ENCODE measurements around the gene FFAR4.

Gene FFAR4

GRCh38 chr10:93554760-93555432 lies 11.6 kb upstream of the FFAR4 start:
- FAIRE-seq (peak; percentile 75), DNase-seq (ENCODE audit: insufficient read length, low spot score) (peak; percentile 77)
- TF ChIP-seq POLR2A (IDR thresholded peaks at IDR 0.05; ENCODE audit: low read depth, low read length) = no peak

GRCh38 chr10:93559490-93559889 lies 7.0 kb upstream of the FFAR4 start:
- FAIRE-seq (no peak), DNase-seq (ENCODE audit: insufficient read length, low spot score) (no peak)
- TF ChIP-seq POLR2A (IDR thresholded peaks at IDR 0.05; ENCODE audit: low read depth, low read length) = no peak

- no peak for TF ChIP-seq POLR2A (IDR thresholded peaks at IDR 0.05; ENCODE audit: low read depth, low read length)
- FAIRE-seq (no peak), DNase-seq (ENCODE audit: insufficient read length, low spot score) (no peak)
These were observed 5.9 kb upstream of the FFAR4 start for GRCh38 chr10:93560541-93560940.

GRCh38 chr10:93565446-93565845 lies 1.0 kb upstream of the FFAR4 start:
- DNase-seq (ENCODE audit: insufficient read length, low spot score) (no peak), FAIRE-seq (no peak)
- no peak for TF ChIP-seq POLR2A (IDR thresholded peaks at IDR 0.05; ENCODE audit: low read depth, low read length)

- FAIRE-seq (no peak), DNase-seq (ENCODE audit: insufficient read length, low spot score) (no peak)
- no peak for TF ChIP-seq POLR2A (IDR thresholded peaks at IDR 0.05; ENCODE audit: low read depth, low read length)
These were observed 1.0 kb downstream of the FFAR4 start for GRCh38 chr10:93567277-93568104.

- no peak for FAIRE-seq
- DNase-seq (ENCODE audit: insufficient read length, low spot score) = no peak
- no peak for TF ChIP-seq POLR2A (IDR thresholded peaks at IDR 0.05; ENCODE audit: low read depth, low read length)
These were observed 1.6 kb downstream of the FFAR4 start for GRCh38 chr10:93568105-93568390.

GRCh38 chr10:93570383-93570782 lies 3.9 kb downstream of the FFAR4 start:
- FAIRE-seq = no peak
- no peak for TF ChIP-seq POLR2A (IDR thresholded peaks at IDR 0.05; ENCODE audit: low read depth, low read length)

GRCh38 chr10:93572606-93573005 lies 6.1 kb downstream of the FFAR4 start:
- TF ChIP-seq POLR2A (IDR thresholded peaks at IDR 0.05; ENCODE audit: low read depth, low read length) = no peak
- FAIRE-seq (no peak), DNase-seq (ENCODE audit: insufficient read length, low spot score) (no peak)

More at GRCh38 chr10:93570383-93570782, 3.9 kb downstream of the FFAR4 start:
- DNase-seq (ENCODE audit: insufficient read length, low spot score) = no peak

GRCh38 chr10:93573051-93573909 lies 6.8 kb downstream of the FFAR4 start:
- DNase-seq (ENCODE audit: insufficient read length, low spot score) (no peak), FAIRE-seq (no peak)
- TF ChIP-seq POLR2A (IDR thresholded peaks at IDR 0.05; ENCODE audit: low read depth, low read length) = no peak

GRCh38 chr10:93573924-93574323 lies 7.5 kb downstream of the FFAR4 start:
- no peak for DNase-seq (ENCODE audit: insufficient read length, low spot score)
- TF ChIP-seq POLR2A (IDR thresholded peaks at IDR 0.05; ENCODE audit: low read depth, low read length) = no peak
- FAIRE-seq = no peak

- DNase-seq (ENCODE audit: insufficient read length, low spot score) = no peak
- FAIRE-seq = no peak
- TF ChIP-seq POLR2A (IDR thresholded peaks at IDR 0.05; ENCODE audit: low read depth, low read length) = no peak
These were observed 10.4 kb downstream of the FFAR4 start for GRCh38 chr10:93576888-93577287.

GRCh38 chr10:93577565-93577964 lies 11.1 kb downstream of the FFAR4 start:
- TF ChIP-seq POLR2A (IDR thresholded peaks at IDR 0.05; ENCODE audit: low read depth, low read length) = no peak
- no peak for FAIRE-seq
- DNase-seq (ENCODE audit: insufficient read length, low spot score) = no peak

- no peak for TF ChIP-seq POLR2A (IDR thresholded peaks at IDR 0.05; ENCODE audit: low read depth, low read length)
- FAIRE-seq (peak; percentile 70), DNase-seq (ENCODE audit: insufficient read length, low spot score) (peak; percentile 84)
These were observed 12.6 kb downstream of the FFAR4 start for GRCh38 chr10:93579089-93579488.

All from H54 (cell line).